ENCODE measurements around the gene GPATCH3. TPM values are rescaled to one million over a fixed set of nuclear protein-coding genes. Genes with fewer than 3 reads are reported as not detected.

GPATCH3 gene, protein sequence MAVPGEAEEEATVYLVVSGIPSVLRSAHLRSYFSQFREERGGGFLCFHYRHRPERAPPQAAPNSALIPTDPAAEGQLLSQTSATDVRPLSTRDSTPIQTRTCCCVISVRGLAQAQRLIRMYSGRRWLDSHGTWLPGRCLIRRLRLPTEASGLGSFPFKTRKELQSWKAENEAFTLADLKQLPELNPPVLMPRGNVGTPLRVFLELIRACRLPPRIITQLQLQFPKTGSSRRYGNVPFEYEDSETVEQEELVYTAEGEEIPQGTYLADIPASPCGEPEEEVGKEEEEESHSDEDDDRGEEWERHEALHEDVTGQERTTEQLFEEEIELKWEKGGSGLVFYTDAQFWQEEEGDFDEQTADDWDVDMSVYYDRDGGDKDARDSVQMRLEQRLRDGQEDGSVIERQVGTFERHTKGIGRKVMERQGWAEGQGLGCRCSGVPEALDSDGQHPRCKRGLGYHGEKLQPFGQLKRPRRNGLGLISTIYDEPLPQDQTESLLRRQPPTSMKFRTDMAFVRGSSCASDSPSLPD
- polyA plus RNA-seq (2012; ENCODE audit: insufficient read length, low read depth), result 21.6 TPM

DNA sequence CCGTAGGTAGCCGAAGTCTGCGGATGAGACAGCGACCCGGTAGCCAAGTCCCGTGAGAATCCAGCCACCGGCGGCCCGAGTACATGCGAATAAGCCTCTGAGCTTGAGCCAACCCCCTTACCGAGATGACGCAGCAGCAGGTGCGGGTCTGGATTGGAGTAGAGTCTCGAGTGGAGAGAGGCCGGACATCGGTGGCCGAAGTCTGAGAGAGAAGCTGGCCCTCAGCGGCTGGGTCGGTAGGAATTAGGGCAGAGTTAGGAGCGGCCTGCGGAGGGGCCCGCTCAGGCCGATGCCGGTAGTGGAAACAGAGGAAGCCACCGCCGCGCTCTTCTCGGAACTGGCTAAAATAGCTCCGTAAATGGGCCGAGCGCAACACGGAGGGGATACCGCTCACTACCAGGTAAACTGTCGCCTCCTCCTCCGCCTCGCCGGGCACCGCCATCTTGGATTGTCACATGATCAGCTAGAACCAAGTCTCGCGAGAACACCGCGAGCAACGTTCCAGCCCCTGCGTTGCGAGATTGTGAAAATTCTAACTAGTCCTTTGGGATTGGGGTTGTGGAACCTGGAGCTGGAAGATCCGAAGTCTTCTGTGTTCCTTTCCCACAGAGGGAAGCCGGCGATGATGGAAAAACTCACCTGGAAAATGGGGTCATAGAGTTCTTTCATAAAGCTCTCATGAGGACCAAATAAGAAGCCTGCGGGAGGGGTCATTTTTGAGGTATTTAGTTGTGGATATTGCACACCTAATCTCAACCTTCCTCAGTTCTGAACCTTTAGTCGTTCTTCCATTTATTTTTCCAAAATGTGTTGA, at the start of gene GPATCH3:
TSS of gene GPATCH3 (minus strand) at position 467 of the 814 bp plus-strand sequence. CDS start at position 442, 25 bp downstream.
- TF ChIP-seq, protein P1, sequence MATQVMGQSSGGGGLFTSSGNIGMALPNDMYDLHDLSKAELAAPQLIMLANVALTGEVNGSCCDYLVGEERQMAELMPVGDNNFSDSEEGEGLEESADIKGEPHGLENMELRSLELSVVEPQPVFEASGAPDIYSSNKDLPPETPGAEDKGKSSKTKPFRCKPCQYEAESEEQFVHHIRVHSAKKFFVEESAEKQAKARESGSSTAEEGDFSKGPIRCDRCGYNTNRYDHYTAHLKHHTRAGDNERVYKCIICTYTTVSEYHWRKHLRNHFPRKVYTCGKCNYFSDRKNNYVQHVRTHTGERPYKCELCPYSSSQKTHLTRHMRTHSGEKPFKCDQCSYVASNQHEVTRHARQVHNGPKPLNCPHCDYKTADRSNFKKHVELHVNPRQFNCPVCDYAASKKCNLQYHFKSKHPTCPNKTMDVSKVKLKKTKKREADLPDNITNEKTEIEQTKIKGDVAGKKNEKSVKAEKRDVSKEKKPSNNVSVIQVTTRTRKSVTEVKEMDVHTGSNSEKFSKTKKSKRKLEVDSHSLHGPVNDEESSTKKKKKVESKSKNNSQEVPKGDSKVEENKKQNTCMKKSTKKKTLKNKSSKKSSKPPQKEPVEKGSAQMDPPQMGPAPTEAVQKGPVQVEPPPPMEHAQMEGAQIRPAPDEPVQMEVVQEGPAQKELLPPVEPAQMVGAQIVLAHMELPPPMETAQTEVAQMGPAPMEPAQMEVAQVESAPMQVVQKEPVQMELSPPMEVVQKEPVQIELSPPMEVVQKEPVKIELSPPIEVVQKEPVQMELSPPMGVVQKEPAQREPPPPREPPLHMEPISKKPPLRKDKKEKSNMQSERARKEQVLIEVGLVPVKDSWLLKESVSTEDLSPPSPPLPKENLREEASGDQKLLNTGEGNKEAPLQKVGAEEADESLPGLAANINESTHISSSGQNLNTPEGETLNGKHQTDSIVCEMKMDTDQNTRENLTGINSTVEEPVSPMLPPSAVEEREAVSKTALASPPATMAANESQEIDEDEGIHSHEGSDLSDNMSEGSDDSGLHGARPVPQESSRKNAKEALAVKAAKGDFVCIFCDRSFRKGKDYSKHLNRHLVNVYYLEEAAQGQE (IDR thresholded peaks at IDR 0.05; ENCODE audit: insufficient read depth in 1 of 2, low read depth in 2 of 2, low read length in 2 of 2), result 0 out of 4 replicates have a peak, but pooled peaks of 1 of the 2 experiments have one; percentile 38
- TF ChIP-seq TAF1 (IDR thresholded peaks at IDR 0.05; ENCODE audit: borderline replicate concordance, insufficient read depth, low read length), result peak; percentile 92; the same call in 1 of the 2 replicates
- TF ChIP-seq SIN3A (IDR thresholded peaks at IDR 0.05; ENCODE audit: borderline replicate concordance, insufficient read depth, low read length), result peak; percentile 94
- TF ChIP-seq POLR2AphosphoS5 (IDR thresholded peaks at IDR 0.05; ENCODE audit: low read depth, low read length), result peak; percentile 95
- TF ChIP-seq FOXP2 (optimal IDR thresholded peaks at IDR 0.05; ENCODE audit: borderline replicate concordance, extremely low read depth, extremely low read length, insufficient read depth), result peak; percentile 51

DNA sequence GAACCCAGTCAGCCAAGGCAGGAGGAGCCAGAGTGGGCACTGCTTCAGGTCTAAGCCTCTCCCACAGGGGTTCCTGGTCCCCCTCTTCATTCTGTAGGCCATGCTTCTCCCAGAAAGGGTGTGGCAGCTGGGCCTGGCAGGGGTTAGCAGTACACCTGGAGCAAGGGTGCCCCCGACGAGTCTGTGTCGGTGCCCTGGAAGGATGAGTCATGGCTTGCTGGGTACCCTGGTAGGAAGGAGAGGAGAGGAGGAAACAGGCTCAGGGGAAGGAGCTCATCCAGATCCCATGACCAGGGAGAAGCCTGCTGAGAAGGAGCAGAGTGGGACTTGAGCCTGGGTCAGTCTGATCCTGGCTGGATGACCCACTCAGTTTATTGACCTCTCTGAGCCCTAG, 49.7 kb upstream of the GPATCH3 start:
- TF ChIP-seq, protein P1 (IDR thresholded peaks at IDR 0.05; ENCODE audit: insufficient read depth in 1 of 2, low read depth in 2 of 2, low read length in 2 of 2), result no peak

DNA sequence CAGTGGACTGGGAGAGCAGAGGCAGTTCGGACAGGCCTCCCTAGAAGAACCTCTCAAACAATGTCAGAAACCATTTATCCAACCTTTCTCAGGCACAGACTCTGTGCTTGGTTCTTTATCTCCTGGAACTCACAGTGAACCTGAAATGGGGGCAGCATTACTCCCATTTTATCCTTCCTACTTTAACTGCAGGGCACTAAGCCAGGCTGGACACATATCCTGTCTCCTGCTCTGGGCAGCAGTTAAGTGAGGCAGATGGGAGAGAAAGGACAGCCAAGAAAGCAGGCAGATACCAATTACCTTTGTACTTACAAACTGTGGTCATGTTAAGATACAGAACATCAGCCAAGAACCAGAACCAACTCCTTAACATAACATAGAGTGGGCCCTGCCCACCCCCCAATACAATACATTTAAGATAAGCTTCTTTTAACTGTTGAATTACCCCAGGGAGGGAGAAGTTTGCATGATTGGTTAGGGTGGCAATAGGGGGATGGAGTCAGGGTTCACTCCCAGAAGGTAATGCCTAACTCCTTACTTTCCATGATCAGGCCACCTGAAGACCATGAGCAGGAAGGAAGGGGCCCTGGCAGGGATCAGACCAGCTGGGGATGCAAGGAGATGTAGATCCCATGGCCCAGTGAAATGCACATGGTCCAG, 49.1 kb upstream of the GPATCH3 start:
- TF ChIP-seq FOXP2 (optimal IDR thresholded peaks at IDR 0.05; ENCODE audit: borderline replicate concordance, extremely low read depth, extremely low read length, insufficient read depth) (no peak), TAF1 (IDR thresholded peaks at IDR 0.05; ENCODE audit: borderline replicate concordance, insufficient read depth, low read length) (no peak), POLR2AphosphoS5 (IDR thresholded peaks at IDR 0.05; ENCODE audit: low read depth, low read length) (no peak), SIN3A (IDR thresholded peaks at IDR 0.05; ENCODE audit: borderline replicate concordance, insufficient read depth, low read length) (no peak)
- TF ChIP-seq, protein P1 (IDR thresholded peaks at IDR 0.05; ENCODE audit: insufficient read depth in 1 of 2, low read depth in 2 of 2, low read length in 2 of 2), result no peak

DNA sequence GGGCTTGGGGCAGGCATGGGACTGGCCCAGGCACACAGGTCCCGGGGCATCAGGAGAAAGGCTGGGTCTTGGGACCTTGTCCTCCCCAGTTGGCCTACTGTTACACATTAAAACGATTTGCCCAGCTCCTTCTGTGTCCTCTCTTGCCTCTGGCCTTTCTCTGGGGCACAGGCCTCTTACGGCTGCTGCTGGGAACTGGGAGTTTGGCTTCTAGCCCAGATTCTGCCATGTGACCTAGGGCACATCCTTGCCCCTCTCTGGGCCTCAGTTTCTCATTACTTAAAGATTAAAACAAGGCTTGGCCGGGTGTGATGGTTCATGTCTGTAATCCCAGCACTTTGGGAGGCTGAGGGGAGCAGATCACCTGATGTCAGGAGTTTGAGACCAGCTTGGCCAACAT, 46.0 kb upstream of the GPATCH3 start:
- TF ChIP-seq FOXP2 (optimal IDR thresholded peaks at IDR 0.05; ENCODE audit: borderline replicate concordance, extremely low read depth, extremely low read length, insufficient read depth), result no peak

DNA sequence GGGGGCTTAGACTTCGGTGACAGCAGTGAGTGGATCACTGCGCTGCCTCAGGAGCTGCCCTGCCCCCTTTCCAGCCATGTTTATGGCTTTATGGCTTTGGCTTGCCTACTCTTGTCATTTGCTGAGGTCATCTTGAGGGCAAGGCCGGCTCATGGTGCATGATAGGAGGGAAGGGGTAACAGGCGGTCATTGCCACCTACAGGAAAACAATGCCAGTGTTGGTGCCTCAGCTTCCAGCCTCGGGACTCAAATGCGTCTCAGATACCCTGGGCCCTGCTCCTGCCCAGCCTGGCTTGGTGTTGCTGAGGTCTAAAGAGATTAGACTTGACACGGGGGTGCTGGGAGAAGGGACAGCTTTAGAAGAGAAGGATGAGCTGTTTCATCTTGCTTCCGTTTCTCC, 45.5 kb upstream of the GPATCH3 start:
- TF ChIP-seq, protein P1 (IDR thresholded peaks at IDR 0.05; ENCODE audit: insufficient read depth in 1 of 2, low read depth in 2 of 2, low read length in 2 of 2), result no peak
- TF ChIP-seq FOXP2 (optimal IDR thresholded peaks at IDR 0.05; ENCODE audit: borderline replicate concordance, extremely low read depth, extremely low read length, insufficient read depth), result no peak
- no peak for TF ChIP-seq POLR2AphosphoS5 (IDR thresholded peaks at IDR 0.05; ENCODE audit: low read depth, low read length)
- TF ChIP-seq SIN3A (IDR thresholded peaks at IDR 0.05; ENCODE audit: borderline replicate concordance, insufficient read depth, low read length), result no peak
- no peak for TF ChIP-seq TAF1 (IDR thresholded peaks at IDR 0.05; ENCODE audit: borderline replicate concordance, insufficient read depth, low read length)

Measured in PFSK-1 (cell line).